CD1c-positive myeloid dendritic cell (primary cell): ENCODE data around the gene PRRG2.
A peak's percentile ranks its signal among the peaks of the same experiment; 100 is the strongest.

Source experiments
- DNase-seq: peaks from one replicate; pipeline ENCODE4 v3.0.0-alpha.2; 2016; ENCODE audit errors: extremely low spot score

PRRG2 gene

DNA sequence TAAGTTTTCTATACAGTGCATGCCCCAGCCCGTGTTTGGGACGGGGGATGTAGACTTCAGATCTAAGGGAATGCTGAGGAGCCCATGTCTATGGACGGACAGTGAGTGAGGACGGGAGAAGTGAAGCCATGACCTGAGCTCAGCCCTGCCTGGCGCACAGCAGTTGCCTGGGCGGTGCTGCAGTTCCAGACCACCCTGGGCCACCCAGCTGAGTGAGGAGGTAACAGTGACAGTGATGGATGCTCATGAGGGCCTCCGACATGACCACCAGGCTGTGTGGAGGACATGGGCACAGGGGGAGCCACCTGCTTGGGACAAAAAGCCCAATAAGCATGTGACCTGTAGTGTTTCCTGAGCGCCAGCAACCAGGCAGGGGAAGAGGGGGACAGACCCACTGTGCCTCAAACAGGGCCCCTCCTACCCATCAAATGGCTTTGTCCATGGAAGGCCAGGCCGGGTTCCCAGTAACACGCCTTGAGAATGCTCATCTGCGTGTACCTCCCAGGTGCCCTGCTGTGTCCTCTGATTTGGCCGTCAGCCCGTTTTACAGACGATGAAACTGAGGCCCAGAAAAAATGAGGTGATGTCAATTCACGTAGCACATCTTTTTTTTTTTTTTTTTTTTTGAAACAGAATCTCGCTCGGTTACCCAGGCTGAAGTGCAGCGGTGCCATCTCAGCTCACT is 23.3 kb upstream of the PRRG2 start:
- DNase-seq: no peak

DNA sequence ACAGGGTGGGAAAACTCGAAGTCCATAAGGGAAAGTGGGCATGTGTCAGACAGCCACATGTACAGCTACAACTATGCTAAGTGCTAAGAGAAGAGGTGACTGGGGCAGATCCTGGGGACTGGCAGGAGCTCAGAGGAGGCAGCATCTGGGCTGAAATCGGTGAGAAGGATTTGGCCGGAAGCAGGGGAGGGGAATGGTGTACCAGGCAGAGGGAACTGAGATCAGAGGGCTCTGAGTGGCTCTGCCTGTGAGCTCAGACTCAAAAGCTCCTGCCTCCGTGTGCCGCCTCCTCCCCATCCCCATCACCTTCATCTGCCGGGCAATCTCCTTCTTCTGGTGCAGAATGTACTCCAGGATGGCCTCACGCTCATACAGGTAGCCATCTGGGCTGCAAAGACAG is 22.5 kb upstream of the PRRG2 start:
- no peak for DNase-seq

DNA sequence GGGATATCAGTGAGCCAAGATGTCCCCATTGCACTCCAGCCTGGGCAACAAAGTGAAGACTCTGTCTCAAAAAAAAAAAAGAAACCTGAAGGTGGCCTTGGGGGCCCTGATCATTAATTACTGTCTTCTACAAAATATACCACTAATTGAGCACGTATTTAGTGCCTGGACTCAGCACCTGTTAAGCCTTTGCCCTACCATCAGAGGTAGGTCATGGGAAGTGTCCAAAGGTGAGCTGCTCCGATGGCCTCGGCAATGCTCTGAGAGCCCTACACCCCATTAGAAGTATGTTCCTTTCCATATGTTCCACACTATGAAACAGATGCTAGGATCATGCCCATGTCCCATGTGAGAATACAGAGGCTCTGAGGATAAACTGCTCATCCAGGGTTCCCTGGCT is 21.7 kb upstream of the PRRG2 start:
- no peak for DNase-seq

DNA sequence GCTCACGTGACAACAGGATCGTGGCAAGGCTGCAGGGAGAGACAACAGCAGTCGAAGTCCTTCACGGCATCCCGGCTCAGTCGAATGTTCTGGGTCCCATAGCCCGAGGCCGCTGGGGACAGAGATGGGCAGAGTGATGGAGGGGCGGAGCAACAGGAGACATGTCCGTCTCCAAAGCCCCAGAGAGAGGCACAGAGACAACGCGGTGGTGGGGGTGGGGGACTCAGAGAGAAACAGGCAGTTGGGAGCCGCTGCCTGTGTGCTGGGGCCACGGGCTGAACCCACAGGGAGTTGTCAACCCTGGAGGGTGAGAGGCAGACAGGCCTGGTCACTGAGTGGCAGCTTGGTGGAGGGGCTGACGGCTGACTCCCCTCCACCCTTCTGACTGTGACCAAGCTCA is 21.2 kb upstream of the PRRG2 start:
- no peak for DNase-seq

DNA sequence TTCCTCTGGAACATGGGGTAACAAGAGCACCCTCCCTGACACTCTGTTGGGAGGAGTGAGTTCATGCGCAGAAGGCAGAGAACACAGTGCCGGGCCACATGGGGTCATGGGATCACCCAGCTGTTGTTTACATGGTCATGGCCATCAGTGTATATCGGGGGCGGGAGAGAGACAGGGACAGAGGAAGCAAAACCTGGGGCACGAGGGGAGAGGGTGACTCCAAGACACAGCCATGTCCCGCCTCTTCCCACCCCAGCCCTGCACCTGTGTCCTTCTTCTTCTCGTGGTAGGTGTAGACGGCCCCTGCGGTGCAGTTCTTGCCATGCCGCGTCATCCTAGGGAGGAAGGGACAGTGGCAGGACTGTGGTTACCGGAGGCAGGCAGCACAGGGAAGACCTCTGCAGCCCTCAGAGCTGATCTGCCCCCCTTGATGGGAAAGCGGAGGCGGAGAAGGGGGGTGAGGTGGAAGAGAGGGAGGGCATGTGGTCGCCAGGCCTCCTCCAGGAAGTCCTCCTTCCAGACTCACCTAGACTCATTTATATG is 20.7 kb upstream of the PRRG2 start:
- peak; percentile 48 for DNase-seq

DNA sequence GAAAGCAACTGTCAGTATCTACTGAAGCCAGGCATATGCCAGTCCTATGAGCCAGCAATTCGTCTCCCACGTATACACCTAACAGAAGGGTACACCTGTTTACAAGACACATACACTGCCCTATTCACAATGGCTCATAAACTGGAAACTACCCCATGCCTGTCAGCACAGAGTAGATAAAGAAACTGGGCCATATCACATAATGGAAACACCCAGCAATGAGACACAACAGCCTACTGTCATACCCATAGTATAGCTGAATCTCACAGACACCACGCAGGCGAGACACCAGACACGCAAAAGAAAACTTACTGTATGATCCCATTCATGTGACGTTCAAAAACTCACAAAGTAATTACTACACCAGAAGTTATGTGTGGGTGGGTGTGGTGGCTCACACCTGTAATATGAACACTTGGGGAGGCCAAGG is 16.5 kb upstream of the PRRG2 start:
- no peak for DNase-seq

DNA sequence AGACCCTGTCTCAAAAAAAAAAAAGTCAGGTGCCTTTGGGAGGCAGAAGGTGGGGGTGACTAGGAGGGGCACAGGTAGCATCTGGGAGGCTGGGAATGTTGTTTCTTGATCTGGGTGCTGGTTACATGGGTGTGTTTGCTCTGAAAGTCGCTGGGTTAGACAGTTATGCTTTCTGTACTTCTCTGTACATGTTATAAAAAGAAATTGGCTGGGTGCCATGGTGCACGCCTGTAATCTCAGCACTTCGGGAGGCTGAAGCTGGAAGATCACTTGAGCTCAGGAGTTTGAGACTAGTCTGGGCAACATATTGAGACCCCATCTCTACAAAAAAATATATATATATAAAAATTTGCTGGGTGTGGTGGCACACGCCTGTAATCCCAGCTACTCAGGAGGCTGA is 15.9 kb upstream of the PRRG2 start:
- no peak for DNase-seq

DNA sequence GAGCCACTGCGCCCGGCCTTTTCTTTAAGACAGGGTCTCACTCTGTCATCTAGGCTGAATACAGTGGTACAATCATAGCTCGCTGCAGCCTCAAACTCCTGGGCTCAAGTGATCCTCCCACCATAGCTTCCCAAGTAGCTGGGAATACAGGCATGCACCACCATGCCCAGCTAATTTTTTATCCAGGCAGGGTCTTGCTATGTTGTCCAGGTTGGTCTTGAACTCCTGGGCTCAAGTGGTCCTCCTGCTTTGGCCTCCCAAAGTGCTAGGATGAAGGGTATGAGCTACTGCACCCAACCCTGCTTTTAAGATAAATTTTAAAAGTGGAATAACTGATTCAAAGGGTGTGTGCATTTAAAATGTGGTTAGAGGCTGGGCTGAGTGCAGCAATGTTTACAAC is 14.8 kb upstream of the PRRG2 start:
- DNase-seq: no peak

DNA sequence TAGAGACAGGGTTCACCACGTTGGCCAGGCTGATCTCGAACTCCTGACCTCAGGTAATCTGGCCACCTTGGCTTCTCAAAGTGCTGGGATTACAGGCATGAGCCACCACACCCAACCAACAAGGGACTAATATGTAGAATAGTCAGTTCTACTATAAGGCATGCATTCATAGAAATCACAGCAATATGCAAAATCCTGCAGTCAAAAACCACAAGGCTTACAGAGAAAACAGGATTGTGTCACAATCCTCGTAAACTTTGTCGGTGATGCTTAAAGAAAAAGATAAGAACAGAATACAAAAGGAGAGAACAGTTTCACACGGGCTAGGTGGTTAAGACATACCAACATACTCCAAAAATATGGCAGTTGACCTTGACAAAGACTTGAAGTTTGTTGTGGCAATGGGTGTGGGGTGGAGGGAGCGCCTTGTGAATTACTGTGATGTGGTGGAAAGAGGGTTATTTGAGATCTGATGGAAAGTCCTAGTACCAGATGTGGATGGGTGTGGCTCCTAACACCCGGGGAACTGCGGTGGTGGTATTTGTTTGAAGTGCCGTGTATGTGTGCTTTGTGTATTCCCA is 13.2 kb upstream of the PRRG2 start:
- DNase-seq: peak; percentile 32

DNA sequence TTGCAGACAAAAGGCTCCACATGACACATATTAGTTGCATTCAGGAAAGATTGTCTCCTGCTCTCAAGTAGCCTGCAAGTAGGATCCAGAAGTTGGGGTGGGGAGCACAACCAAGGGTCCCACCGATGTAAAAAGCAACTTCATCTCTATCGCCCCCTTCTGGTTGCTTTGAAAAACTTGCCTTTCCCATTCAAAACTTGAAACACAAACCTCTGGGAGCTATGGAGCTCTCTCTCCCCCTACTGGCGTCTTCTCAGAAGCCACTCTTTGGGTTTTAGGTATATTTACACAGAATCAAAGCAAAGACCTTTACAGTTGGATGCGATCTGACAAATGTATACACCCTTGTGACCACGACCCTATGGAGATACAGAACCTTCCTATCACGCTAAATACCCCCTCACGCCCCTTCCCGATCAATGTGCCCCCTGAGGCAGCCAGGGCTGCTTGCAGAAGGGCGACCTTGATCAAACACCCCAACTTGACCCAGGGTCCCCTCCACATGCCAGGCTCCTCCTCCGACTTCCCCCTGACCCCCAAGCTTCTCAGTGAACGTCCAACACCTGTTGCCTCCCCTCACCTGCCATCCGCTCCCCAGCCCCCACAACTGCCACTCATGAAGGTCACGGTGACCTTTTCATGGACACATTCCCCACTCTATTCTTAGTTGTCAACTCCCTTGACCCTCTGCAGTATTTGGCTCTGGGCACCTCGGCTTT is 10.8 kb upstream of the PRRG2 start:
- peak; percentile 94 for DNase-seq

DNA sequence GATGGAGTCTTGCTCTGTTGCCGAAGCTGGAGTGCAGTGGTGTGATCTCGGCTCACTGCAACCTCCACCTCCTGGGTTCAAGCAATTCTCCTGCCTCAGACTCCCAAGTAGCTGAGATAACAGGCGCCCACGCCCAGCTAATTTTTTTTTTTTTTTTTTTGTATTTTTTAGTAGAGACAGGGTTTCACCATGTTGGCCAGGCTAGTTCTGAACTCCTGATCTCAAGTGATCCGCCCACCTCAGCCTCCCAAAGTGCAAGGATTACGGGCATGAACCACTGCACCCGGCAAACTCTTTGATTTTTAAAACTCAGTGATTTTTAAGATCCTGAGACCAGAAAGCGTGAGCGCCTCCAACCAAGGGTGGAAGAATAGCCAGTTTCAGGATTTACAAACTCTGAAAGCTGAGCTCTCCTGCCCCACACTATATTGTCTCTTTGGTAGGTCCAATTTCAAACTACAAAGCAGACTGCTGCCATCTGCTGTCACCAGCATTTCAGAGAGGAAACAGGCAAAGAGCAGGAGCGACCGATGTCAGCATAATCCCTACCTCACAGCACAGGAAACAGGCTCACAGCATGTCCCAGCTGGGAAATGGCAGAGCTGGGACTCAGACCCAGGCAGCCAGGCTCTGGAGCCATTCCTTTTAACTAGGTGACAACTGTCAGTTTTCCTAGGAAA is 10.0 kb upstream of the PRRG2 start:
- DNase-seq: no peak

DNA sequence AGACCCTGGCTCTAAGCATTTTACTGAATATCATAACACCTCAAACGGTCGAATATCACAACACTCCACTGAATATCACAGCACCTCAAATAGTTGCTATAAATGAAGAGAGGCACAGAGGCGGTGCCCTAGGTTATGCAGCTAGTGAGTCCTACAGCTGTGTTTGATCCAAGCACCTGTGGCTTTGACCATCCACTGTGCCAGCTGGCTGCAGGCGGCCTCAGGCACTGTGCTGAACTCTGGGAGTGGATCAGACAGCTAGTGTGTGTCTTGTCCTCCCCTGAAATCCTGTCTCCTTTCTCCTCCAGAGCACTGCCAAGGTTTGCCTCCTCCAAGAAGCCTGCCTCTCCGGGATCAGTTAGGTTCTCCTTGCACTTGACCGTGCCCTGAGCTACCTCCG is 8.1 kb upstream of the PRRG2 start:
- DNase-seq: no peak

DNA sequence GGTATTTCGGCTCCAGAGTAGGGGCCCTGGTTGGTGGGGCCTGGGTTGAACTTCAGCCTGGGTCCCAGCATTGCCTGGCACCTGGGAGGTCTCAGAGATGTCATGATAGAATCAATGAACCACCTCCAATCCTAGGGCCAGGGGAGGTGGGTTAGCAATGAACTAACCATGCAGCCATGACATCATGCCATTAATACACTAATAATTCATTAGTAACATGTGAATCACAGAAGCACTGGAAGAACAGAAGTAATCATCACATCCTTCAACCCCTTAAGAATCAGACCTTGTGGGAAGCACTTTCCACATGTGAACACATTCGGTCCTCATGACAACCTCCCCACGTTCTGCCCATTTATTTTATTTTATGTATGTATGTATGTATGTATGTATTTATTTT is 7.7 kb upstream of the PRRG2 start:
- DNase-seq: no peak

DNA sequence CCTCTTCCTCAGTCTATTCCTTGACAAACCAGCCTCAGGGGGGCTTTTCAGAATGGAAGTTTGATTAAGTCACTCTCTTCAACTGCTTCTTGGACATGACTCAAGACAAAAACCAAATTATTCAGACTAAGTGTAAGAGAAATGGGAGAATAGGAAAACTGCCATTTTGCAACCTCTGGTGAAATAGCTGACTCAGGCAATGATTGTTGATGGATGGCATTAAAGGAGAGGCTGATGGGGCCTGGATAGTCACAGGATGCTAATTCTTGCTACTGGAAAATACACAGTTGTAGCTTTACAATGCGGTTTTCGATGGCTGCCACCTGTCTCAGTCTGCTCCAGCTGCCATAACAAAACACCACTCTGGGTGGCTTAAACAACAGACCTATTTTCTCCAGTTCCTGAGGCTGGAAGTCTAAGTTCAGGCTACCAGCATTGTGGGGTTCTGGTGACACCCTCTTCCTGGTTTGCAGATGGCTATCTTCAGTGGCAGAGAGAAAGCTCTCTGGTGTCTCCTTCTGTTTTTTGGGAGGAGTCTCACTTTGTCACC is 6.8 kb upstream of the PRRG2 start:
- DNase-seq: no peak

DNA sequence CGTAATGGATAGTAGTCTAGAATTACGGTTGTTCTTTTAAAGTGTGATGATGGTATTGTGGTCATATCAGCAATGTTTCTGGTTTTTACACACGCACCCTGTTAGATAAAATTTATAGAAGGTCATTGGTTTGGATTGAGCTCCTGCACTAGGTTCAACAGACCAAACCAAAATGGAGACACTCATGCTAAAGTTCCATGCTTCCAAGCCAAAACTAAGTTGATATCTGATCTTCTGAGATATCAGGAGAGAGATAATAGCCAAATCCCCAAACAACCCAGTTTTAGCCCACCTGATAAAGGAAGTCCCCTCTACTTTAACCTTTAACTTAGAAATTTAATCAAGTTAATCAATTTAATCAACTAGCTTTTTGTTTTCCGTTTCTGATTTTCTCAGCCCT is 1.9 kb upstream of the PRRG2 start:
- no peak for DNase-seq

DNA sequence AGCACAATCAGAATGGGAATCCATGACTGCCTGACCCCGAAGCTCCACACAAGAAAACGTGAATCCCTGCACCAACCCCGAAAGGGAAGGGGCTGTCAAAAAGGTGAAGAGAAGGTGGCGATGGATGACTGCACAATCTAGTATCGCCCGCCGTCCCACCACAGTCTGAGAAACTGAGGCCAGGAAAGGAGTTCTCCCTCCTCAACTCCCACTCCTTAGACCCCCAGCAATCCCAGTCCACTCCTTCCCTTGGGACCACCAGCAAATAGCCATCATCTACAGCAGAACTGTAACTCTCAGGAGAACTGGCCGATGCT is 1.2 kb upstream of the PRRG2 start:
- no peak for DNase-seq

DNA sequence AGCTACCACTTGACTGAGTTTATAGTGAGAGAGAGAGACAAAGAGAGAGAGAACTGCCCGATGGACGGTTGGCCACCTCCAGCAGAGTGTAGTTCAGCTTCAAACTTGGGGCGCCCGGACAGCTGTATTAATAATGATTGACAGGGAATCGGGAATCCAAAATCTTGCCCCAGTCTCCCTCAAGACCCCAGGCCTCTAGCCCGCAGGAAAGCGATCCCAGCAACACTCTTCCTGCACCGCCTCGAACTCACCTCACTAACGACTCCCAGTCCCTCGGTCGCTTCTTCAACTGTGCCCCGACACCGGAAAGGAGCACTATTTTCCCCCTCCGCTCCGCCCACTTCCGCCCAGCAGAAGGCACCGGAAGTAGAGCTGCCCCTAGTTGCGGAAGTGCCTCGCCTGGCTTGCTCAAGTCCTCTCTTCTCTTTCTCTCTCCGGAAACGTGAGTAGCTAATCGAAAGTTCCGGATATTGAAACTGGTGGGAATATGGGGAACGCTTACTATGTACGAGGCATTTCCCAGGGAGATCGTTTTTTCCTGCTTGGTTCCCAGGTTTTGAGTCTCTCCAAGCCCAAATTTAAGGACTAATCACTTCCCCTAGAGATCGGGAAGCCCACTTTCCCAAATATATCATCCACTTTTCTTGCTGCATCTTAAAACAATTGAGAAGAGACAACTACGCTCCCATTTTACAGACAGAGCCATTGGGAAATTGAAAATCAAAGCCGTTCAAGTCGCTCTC is 681 bp upstream of the PRRG2 start, which contains the start of gene NOSIP:
Gene NOSIP (minus strand): TSS at position 293 of the 743 bp plus-strand sequence. CDS start 19,865 bp downstream, outside the sequence.
- peak; percentile 98 for DNase-seq

DNA sequence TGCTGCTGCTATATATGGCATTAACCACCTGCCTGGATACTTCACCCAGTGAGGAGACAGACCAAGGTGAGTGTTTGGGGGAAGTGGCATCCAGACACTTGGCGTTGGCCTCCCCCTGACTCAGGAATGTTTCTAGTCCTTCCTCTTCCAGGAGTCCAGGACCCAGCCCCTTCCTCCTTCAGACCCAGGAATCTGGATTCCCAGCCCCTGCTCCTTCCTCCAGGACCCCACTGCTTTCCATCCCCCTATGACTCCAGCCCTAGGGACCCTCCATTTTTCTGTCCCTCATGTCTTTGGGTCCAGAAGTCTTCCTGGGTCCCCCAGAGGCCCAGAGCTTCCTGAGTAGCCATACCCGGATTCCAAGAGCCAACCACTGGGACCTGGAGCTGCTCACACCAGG is 2.1 kb downstream of the PRRG2 start:
- DNase-seq: no peak

DNA sequence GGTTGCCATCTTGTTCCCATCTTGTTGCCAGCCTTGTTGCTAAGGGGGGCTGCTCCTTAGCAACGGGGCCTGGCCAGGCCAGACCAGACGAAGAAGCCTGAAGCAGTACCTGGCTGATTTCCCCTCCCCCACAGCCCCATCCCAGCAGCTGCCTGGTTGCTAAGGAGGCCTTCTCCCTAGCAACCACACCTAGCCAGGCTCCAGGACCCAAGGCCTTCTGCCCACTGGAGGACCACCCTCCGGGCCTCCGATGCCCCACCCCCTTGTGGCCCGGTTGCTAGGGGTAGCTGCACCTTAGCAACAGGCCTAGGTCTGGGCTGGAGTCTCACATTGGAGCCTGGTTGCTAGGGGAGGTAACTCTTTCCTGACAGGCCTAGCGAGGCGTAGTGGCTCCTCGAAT is 3.9 kb downstream of the PRRG2 start:
- DNase-seq: no peak

DNA sequence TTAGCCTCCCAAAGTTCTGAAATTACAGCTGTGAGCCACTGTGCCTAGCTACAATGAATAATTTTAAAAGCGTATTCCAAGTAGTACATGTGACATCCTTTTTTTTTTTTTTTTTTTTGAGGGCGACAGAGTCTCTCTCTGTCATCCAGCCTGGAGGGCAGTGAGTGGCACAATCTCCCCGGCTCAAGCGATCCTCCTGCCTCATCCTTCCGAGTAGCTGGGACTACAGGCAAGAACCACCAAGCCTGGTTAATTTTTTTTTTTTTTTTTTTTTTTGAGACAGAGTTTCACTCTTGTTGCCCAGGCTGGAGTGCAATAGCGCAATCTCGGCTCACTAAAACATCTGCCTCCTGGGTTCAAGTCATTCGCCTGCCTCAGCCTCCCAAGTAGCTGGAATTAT is 6.1 kb downstream of the PRRG2 start:
- DNase-seq: no peak

DNA sequence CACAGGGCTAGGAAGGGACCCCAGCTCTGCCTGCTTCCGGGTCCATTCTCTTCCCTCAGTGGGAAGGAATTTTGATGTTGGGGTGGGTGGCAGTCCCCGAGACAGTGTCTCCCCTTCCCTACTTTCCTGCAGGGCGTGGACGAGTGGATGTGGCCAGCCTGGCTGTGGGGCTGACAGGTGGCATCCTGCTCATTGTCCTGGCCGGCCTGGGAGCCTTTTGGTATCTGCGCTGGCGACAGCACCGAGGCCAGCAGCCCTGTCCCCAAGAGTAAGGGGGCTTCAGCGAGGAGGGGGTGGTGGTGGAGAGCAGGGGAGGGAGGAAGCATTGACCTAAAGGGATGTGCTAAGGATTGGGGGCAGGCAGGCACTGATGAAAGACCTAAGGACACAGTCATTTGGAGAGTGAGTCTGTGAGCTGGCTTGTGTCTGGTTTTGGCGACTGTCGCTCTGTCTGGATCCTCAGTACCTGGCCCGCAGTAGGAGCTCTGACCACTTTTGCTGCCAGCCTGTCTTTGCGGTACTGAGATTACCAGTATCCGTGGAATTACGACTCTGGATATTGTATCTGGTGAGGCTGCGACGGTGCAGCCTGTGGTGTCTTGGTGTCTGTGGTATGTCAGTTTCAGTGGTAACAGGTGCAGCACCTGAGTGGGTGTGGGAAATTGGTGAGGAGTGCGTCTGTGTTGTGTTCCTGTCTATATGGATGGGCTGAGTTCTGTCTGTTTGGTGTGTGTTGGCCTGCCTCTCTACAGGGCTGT is 7.4 kb downstream of the PRRG2 start:
- no peak for DNase-seq
